HEK293 (cell line): ENCODE data around the gene PAK2.

Experiments
- REPIN1 ChIP-seq: fragments of 450-650 bp; formaldehyde crosslinking; IDR thresholded peaks from 2 replicates; pipeline ENCODE4 v1.5.1; 2017; ENCODE audit warnings: missing biosample characterization, missing genetic modification characterization, low read depth
- YY1 ChIP-seq: fragments of 450-650 bp; formaldehyde crosslinking; IDR thresholded peaks from 2 replicates; pipeline ENCODE4 v1.5.1; 2018; ENCODE audit warnings: missing biosample characterization, missing genetic modification characterization
- ZBTB1 ChIP-seq: fragments of 450-650 bp; formaldehyde crosslinking; IDR thresholded peaks from 2 replicates; pipeline ENCODE4 v1.5.1; 2016; ENCODE audit warnings: missing biosample characterization, missing genetic modification characterization
- ZBTB21 ChIP-seq: fragments of 450-650 bp; formaldehyde crosslinking; IDR thresholded peaks from 2 replicates; pipeline ENCODE4 v1.5.1; 2017; ENCODE audit warnings: missing biosample characterization, missing genetic modification characterization
- TF ChIP-seq, protein P1 (sequence below): fragments of 450-650 bp; formaldehyde crosslinking; IDR thresholded peaks from 2 replicates; pipeline ENCODE4 v1.5.1; 2016; ENCODE audit warnings: missing biosample characterization, missing genetic modification characterization
- TF ChIP-seq, protein P2 (sequence below): fragments of 450-650 bp; formaldehyde crosslinking; IDR thresholded peaks from 2 replicates; pipeline ENCODE4 v1.5.1; 2016; ENCODE audit warnings: missing biosample characterization, missing genetic modification characterization

DNA sequence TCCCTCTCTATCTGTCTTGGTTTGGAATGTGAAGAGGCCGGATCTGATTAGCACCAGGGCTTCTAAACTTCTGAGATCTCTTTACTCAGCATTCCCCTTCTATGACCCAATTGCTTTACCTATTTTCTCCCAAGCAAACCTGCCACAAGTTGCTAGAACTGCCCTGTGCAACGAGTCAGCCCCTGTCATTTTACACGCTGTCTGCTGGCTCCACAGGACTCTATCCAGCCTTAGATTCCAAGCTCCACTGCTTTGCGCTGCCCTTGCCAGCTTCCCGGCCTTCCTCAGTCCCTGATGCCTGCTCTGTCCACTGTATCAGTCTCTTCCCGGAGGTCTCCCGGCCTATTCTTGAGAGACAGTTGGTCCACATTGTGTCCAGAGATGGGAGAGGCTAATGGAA lies 39.9 kb upstream of the PAK2 start:
- TF ChIP-seq ZBTB21 (tag by site-specific recombination) (no peak), YY1 (no peak), ZBTB1 (tag by site-specific recombination) (no peak), REPIN1 (tag by site-specific recombination) (no peak)
- TF ChIP-seq, protein P1, sequence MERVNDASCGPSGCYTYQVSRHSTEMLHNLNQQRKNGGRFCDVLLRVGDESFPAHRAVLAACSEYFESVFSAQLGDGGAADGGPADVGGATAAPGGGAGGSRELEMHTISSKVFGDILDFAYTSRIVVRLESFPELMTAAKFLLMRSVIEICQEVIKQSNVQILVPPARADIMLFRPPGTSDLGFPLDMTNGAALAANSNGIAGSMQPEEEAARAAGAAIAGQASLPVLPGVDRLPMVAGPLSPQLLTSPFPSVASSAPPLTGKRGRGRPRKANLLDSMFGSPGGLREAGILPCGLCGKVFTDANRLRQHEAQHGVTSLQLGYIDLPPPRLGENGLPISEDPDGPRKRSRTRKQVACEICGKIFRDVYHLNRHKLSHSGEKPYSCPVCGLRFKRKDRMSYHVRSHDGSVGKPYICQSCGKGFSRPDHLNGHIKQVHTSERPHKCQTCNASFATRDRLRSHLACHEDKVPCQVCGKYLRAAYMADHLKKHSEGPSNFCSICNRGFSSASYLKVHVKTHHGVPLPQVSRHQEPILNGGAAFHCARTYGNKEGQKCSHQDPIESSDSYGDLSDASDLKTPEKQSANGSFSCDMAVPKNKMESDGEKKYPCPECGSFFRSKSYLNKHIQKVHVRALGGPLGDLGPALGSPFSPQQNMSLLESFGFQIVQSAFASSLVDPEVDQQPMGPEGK (tag by site-specific recombination), result no peak
- TF ChIP-seq, protein P2, sequence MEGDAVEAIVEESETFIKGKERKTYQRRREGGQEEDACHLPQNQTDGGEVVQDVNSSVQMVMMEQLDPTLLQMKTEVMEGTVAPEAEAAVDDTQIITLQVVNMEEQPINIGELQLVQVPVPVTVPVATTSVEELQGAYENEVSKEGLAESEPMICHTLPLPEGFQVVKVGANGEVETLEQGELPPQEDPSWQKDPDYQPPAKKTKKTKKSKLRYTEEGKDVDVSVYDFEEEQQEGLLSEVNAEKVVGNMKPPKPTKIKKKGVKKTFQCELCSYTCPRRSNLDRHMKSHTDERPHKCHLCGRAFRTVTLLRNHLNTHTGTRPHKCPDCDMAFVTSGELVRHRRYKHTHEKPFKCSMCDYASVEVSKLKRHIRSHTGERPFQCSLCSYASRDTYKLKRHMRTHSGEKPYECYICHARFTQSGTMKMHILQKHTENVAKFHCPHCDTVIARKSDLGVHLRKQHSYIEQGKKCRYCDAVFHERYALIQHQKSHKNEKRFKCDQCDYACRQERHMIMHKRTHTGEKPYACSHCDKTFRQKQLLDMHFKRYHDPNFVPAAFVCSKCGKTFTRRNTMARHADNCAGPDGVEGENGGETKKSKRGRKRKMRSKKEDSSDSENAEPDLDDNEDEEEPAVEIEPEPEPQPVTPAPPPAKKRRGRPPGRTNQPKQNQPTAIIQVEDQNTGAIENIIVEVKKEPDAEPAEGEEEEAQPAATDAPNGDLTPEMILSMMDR (tag by site-specific recombination), result no peak
